Measurements from ENCODE around the gene TXNDC5. TPM values are rescaled to one million over a fixed set of nuclear protein-coding genes. Genes with fewer than 3 reads are reported as not detected.

TXNDC5 gene
- total and polyA plus RNA-seq, 2 of the 13 experiments (the other 11 are each of a cell fraction or from before 2014, with no cell fraction given): 287 to 578 TPM

- TF ChIP-seq AHDC1 (CRISPR knock-in tag; IDR thresholded peaks at IDR 0.05; ENCODE audit: borderline replicate concordance): no peak
- TF ChIP-seq ZNF629 (CRISPR knock-in tag; conservative IDR thresholded peaks at IDR 0.05): no peak; the same call in 1 of the 2 replicates
- peak; percentile 75 for TF ChIP-seq ZNF883 (CRISPR knock-in tag; IDR thresholded peaks at IDR 0.05; ENCODE audit: not compliant biosample characterization)
- no peak for TF ChIP-seq ZNF782 (CRISPR knock-in tag; IDR thresholded peaks at IDR 0.05; ENCODE audit: borderline replicate concordance)
- no peak for TF ChIP-seq RBAK (CRISPR knock-in tag; IDR thresholded peaks at IDR 0.05)
- peak; percentile 93 for TF ChIP-seq ZMAT3 (CRISPR knock-in tag; conservative IDR thresholded peaks at IDR 0.05)
- peak; percentile 61 for TF ChIP-seq ISL2 (CRISPR knock-in tag; IDR thresholded peaks at IDR 0.05)
- no peak for TF ChIP-seq REST (IDR thresholded peaks at IDR 0.05; ENCODE audit: borderline replicate concordance in 1 of 2, low read depth in 1 of 2, low read length in 2 of 2)
- no peak for TF ChIP-seq ATRX (CRISPR knock-in tag; IDR thresholded peaks at IDR 0.05; ENCODE audit: borderline replicate concordance)
- TF ChIP-seq, protein P1, sequence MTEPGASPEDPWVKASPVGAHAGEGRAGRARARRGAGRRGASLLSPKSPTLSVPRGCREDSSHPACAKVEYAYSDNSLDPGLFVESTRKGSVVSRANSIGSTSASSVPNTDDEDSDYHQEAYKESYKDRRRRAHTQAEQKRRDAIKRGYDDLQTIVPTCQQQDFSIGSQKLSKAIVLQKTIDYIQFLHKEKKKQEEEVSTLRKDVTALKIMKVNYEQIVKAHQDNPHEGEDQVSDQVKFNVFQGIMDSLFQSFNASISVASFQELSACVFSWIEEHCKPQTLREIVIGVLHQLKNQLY (CRISPR knock-in tag; IDR thresholded peaks at IDR 0.05): no peak
- TF ChIP-seq SRSF1 (optimal IDR thresholded peaks at IDR 0.05; ENCODE audit: low read depth, low read length): peak; percentile 56
- TF ChIP-seq JUN (CRISPR knock-in tag; IDR thresholded peaks at IDR 0.05): no peak
- TF ChIP-seq SKI (IDR thresholded peaks at IDR 0.05; ENCODE audit: partially characterized antibody): peak; percentile 31
- TF ChIP-seq ZNF10 (CRISPR knock-in tag; IDR thresholded peaks at IDR 0.05; ENCODE audit: borderline replicate concordance, low read depth): no peak
- no peak for TF ChIP-seq PAX8 (CRISPR knock-in tag; IDR thresholded peaks at IDR 0.05; ENCODE audit: borderline replicate concordance)
- TF ChIP-seq FIP1L1 (IDR thresholded peaks at IDR 0.05; ENCODE audit: borderline replicate concordance, insufficient read depth, low read depth, low read length): no peak
- TF ChIP-seq FOXC1 (CRISPR knock-in tag; IDR thresholded peaks at IDR 0.05; ENCODE audit: borderline replicate concordance): no peak; the same call in 1 of the 2 replicates
- no peak; the same call in 1 of the 2 replicates for TF ChIP-seq ZBTB8A (CRISPR knock-in tag; IDR thresholded peaks at IDR 0.05; ENCODE audit: borderline replicate concordance, low read depth)
- peak; percentile 40; the same call in 1 of the 2 replicates for TF ChIP-seq BCL6 (CRISPR knock-in tag; IDR thresholded peaks at IDR 0.05)
These were observed at the start of gene TXNDC5 (continued) for GRCh38 chr6:7910654-7911344.

All from HepG2 (cell line).